Endothelial cell of umbilical vein (primary cell): ENCODE results near the gene C2orf76.
"Not testable (repeated sequence)": the region's sequence is repeated elsewhere in the genome, so short reads cannot be mapped to it uniquely, and the experiment has no call there.

ENCODE experiments used
- CTCF ChIP-seq, 2 donors: IDR thresholded peaks; 1 replicate in 1 of 2; 2 replicates in 1 of 2; pipeline ENCODE4 v1.5.1; 2011; ENCODE audit warnings: low read length in 2 of 2, mild to moderate bottlenecking in 2 of 2, moderate library complexity in 2 of 2, control low read depth in 1 of 2, inconsistent platforms in 1 of 2, low read depth in 1 of 2; ENCODE audit not compliant: insufficient read depth in 1 of 2; ENCODE audit errors: extremely low read depth in 1 of 2
- EZH2 ChIP-seq: IDR thresholded peaks from 2 replicates; pipeline ENCODE4 v1.6.1; 2012; ENCODE audit warnings: borderline replicate concordance, low read depth, mild to moderate bottlenecking, moderate library complexity, low read length, inconsistent platforms; ENCODE audit not compliant: severe bottlenecking
- FOS ChIP-seq: IDR thresholded peaks from 2 replicates; pipeline ENCODE4 v1.6.1; 2011; ENCODE audit warnings: mild to moderate bottlenecking, low read length, moderate library complexity, borderline replicate concordance; ENCODE audit not compliant: insufficient read depth
- GATA2 ChIP-seq: IDR thresholded peaks from 2 replicates; pipeline ENCODE4 v1.7.0; 2011; ENCODE audit warnings: low read depth, mild to moderate bottlenecking, moderate library complexity, mixed read lengths, low read length; ENCODE audit not compliant: insufficient read length, insufficient read depth
- MAX ChIP-seq: IDR thresholded peaks from 2 replicates; pipeline ENCODE4 v1.6.1; 2011; ENCODE audit not compliant: insufficient read depth, insufficient read length
- MYC ChIP-seq: IDR thresholded peaks from one replicate; pipeline ENCODE4 v1.6.1; 2011; ENCODE audit warnings: mild to moderate bottlenecking, low read depth, low read length
- POLR2A ChIP-seq: IDR thresholded peaks from 2 replicates; pipeline ENCODE4 v1.6.1; 2012; ENCODE audit warnings: low read depth, mild to moderate bottlenecking, control low read depth, low read length

GRCh38 chr2:119403618-119404017 is 37.0 kb upstream of the C2orf76 start:
- TF ChIP-seq POLR2A; CTCF (IDR thresholded peaks at IDR 0.05; ENCODE audit: extremely low read depth in 1 of 2, insufficient read depth in 1 of 2, low read depth in 1 of 2, low read length in 2 of 2); MAX; FOS; GATA2; MYC; EZH2: not testable (repeated sequence)
